ENCODE results near the gene REX1BD.

REX1BD gene

GRCh38 chr19:18603958-18604819 lies 15.6 kb downstream of the REX1BD start:
- DNase-seq, result no peak

DNA sequence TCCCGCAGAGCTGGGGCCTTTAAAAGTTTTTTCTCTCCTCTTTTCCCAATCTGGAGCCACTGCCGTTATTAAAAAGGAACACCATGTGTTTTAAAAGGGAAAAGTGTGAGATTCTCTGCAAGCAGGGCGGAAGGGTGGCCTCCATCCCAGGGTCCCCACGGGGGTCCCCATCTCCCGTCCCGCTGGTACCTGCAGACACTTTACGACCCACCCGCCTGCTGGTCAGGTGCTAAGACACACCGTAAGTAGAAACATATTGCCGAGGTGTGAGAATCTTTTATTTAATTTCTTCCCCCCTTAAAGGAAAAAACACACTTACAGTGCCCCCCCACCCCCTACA lies 16.2 kb downstream of the REX1BD start:
- DNase-seq, result no peak

DNA sequence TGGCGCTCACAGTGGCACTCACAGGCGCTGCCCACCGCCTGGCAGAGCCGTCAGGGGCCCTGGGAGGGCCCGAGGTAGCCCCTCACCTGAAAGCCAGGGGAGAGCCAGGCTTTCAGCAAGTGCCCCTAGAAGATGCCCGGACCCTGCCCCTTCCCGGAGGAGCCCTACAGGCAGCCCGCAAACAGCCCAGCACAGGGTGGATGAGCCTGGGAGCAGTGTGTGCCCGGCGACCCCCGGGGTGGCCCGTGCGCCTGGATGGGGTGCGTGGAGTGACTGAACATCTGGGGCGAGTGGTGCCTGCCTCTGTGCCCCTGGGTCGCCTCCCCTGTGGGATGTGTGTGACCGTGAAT lies 16.6 kb downstream of the REX1BD start:
- no peak for DNase-seq

GRCh38 chr19:18605546-18606280 lies 17.1 kb downstream of the REX1BD start:
- no peak for DNase-seq

- peak; percentile 81 for DNase-seq
Measured at GRCh38 chr19:18606281-18607225, 18.0 kb downstream of the REX1BD start, which contains the start of gene CRLF1. Gene CRLF1, minus strand, starts transcription at chr19:18606799. Its CDS starts 143 bp downstream, at chr19:18606656.

DNA sequence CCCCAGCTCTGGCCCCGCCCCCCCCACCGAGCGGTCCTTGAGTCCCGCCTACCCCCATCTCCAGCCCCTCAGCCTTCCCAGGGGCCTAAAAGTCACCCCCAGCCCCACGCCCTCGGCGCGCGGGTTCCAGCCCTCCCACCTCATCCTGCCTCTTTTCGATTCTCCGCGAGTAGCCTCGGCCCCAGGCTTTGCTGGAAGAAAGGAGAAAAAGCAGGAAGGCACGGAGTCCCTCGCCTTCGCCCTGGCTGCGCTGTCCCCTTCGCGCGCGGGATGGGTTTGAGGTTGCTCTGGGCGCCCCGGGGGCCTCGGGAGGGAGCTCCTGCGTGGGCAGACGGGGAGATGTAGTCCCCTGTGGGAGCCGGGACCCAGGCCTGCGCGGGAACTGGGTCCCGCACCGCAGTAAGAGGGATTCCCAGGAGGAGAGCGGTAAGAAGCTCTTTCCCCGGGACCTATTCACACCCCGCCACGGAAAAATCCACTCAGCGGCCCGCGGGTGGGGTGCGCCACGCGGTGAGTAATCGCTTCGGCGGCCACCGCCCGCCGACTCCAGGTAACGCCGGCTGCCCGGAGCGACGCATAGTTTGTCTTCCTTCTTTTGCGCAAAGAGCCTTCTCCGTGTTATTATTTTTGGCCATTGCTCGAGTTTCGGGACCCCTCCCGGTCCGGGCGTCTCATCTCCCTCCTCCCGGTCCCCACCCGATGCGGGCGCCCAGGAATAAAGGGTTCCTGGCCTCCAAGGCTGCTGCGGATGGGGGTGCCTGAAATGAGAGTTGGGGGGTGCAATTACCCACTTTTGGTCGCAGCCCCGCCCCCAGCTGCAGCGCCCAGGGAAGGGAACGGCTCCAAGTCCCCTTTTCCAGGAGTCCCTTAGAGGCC lies 18.9 kb downstream of the REX1BD start:
- DNase-seq, result peak; percentile 88

GRCh38 chr19:18608102-18608804 lies 19.7 kb downstream of the REX1BD start:
- peak; percentile 48 for DNase-seq

GRCh38 chr19:18608805-18609716 lies 20.5 kb downstream of the REX1BD start:
- DNase-seq, result peak; percentile 52

DNA sequence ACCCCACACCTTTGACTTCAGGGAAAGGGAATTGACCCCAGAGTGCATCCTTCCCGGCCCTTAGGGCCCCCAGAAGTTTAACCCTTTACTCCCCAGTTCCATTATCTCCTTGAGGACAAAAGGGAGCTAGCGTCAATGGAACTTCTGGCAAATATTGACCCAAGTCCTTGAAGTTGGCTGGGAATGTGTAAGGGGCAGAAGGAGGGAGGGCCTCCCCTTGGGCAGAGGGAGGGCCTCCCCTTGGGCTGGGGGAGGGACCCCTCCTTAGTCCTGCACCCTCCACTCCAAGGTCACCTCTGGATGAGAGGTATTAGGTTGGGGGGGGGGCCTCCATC lies 21.1 kb downstream of the REX1BD start:
- DNase-seq, result no peak

DNA sequence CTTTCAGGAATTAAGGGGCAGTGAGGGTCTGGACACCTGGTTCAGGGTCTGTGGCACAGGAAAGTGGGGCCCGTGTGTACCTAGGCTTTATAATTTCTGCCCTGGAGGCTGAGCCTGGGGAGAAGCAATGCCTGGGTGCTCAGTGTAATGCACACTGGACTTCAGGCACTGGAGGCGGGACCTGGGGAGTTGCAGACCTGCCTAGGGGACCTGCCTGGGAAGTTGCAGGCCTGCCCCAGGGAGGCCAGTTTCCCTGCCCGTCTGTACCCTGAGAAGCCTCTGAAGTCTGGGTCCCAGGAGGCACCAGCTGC lies 21.6 kb downstream of the REX1BD start:
- peak; percentile 63 for DNase-seq

DNA sequence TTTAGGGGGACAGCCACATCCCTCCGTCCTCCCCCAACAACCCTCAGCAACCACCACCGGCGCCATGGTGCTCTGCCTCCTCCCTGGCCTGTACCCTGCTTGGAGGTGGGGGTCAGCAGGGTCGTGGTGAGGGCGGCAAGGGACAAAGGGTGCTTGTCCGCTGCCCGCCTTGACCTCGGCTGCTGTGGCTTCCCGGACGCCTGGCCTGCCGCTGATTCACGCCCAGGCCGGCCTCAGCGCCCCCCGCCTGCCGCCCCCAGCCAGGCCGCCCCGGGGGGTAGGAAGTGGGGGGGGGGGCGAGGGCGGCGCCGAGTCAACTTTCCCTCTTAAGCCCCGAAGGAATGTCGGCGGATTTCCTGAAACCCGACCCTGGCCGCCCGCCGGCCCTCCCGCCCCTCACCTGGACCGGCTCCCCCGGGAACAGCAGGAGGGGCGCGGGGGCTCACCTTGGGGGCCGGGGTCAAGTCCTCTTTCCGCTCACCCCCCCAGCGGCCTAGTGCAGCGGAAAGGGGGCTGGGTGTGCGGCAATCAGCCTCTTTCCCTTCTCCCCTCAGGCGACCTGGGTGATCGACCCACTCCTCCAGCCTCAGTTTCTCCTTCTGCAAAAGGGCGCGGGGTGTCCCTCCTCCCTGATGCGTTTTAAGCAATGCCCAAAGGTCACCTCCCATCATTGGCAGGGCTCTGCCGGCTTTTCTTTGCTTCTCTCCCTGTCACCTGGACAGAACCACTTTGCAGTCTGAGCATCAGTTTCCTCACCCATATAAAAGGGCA lies 22.1 kb downstream of the REX1BD start:
- DNase-seq, result no peak

GRCh38 chr19:18611327-18612050 lies 22.9 kb downstream of the REX1BD start:
- no peak for DNase-seq

DNA sequence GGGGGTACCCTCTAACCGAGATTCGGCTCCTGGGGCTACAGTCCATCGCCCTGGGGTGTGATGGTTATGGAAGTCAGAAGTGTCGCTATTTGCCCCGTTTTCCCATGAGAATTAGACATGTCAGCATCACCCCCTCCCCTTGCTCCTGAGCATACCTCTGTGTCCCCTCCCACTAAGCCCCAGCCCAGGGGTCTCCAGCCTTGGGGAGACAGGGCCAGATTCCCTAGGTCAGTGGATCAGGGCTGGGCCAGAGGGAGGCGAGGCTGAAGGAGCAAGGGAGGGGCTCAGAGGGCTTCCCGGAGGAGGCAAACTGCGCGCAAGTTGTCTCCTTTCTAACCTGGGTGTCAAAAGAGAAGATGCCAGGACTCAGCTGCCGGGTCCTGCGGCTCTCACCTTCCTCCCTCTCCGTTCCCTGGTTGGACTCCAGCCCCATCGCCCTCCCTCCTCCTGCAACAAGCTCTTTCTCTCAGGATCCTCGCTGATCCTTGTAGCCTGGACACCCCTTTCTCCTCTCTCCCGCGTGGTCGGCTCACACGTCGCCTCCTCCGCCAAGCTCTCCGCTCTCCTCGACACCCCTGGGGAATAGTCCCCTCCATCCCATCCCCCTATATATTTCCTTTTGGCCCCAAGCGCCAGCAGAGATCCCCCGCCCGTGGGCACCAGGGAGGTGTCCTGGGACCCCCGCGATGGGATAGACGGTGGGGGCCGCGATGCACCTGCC lies 23.6 kb downstream of the REX1BD start:
- peak; percentile 65 for DNase-seq

DNA sequence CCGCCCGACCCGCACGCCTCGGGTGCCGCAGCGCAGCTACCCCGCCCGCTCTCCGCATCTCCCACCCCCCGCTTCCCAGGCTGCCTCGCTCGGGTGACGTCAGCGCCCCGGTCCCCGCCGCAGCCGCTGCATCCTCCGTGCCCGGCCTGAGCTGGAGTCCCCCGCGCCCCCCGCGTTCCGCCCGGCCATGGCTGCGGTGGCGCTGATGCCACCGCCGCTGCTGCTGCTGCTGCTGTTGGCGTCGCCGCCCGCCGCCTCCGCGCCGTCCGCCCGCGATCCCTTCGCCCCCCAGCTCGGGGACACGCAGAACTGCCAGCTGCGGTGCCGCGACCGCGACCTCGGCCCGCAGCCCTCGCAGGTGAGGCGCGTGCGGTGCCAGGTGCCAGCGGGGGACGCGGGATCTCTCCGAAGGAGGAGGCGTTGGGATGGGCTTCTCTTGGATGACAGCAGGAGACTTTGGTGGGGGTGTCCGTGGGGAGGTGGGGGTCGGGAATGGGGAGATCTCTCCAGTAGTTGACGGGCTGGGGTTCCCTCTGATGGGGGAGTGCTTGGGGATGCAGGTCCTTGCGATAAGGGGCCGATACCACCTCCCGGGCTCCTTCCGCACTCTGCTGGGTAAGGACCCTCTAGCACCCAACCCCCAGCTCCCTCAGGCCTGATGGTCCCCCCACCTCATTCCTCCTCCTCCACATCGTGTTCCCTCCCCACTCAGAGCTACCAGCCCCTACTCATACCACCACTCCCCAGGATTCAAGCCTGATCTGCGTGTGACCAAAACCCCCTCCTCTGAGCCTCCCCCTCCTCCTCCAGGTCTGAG lies 24.4 kb downstream of the REX1BD start, which contains the start of gene TMEM59L:
Gene TMEM59L (plus strand): TSS at position 99 of the 817 bp plus-strand sequence. CDS start 89 bp downstream, at position 188.
- no peak for DNase-seq

DNA sequence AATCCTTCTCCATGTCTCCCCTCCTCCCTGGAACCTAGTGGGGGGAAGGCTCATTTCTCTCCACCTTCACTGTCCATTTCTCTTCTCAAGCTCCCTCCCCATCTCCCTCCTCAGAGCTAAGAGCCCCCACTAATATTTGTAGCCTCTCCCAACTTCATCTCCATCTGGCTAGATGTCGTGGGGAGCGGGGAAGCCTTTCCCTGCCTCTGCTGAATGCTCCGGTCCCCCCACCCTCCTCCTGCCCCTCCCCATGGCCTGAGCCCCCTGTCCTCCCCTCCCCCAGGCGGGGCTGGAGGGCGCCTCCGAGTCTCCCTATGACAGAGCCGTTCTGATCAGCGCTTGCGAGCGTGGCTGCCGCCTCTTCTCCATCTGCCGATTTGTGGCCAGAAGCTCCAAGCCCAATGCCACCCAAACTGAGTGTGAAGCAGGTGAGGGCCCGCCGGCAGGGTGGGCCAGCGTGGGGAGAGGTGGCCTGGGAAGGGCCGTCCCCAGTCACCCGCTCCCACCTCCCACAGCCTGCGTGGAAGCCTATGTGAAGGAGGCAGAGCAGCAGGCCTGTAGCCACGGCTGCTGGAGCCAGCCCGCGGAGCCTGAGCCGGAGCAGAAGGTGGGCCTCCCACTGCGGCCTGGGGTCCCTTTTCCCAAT lies 25.1 kb downstream of the REX1BD start:
- no peak for DNase-seq

DNA sequence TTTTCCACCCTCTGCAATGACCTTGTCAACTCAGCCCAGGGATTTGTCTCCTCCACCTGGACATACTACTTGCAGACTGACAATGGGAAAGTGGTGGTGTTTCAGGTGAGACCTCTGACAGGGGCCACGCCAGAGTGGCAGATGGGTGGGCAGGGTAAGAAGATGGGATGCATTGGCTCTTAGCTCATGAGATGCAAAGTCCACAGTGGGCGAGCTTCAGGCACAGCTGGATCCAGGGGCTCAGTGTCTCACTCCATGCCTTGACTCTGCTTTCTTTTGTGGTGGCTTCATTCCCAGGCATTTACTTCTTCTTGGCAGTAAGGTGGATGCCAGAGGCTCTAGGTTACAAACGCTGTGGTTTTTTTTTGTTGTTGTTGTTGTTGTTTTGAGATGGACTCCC lies 27.4 kb downstream of the REX1BD start:
- DNase-seq, result no peak

DNA sequence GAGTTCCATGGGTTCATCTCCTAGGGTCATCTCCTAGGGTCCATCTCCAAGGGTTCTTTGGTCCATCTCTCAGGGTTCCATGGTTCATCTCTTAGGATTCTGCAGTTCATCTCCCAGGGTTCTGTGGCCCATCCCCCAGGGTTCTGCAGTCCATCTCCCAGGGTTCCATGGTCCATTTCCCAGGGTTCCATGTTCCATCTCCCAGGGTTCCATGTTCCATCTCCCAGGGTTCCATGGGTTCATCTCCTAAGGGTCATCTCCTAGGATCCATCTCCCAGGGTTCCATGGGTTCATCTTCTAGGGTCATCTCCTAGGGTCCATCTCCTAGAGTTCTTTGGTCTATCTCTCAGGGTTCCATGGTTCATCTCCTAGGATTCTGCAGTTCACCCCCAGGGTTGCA lies 29.0 kb downstream of the REX1BD start:
- no peak for DNase-seq
